Stimulated activated CD4-positive, alpha-beta T cell treated with anti-CD3 and anti-CD28 coated beads, Interleukin-12 subunit alpha, Interleukin-12 subunit beta, amount 100 ng/mL, for 4 hours (primary cell): ENCODE measurements around the gene MBNL1.
A peak's percentile ranks its signal among the peaks of the same experiment; 100 is the strongest.

Experiments used
- DNase-seq: peaks from one replicate; pipeline ENCODE4 v3.0.0-alpha.2; 2020

Gene MBNL1

GRCh38 chr3:152268555-152269055, at the start of gene MBNL1:
Gene MBNL1 (plus strand): TSS chr3:152268929. CDS start chr3:152300194, 31,265 bp downstream.
- peak; percentile 72 for DNase-seq

- no peak for DNase-seq
Observed at GRCh38 chr3:152219216-152219615, 49.5 kb upstream of the MBNL1 start.

GRCh38 chr3:152219769-152220255, 48.9 kb upstream of the MBNL1 start:
- no peak for DNase-seq

GRCh38 chr3:152222327-152222726, 46.4 kb upstream of the MBNL1 start:
- DNase-seq = no peak

GRCh38 chr3:152225201-152225600, 43.5 kb upstream of the MBNL1 start:
- DNase-seq = no peak

GRCh38 chr3:152226176-152226575, 42.6 kb upstream of the MBNL1 start:
- DNase-seq = no peak

- DNase-seq = no peak
Observed at GRCh38 chr3:152227027-152227426, 41.7 kb upstream of the MBNL1 start.

- DNase-seq = no peak
Observed at GRCh38 chr3:152229692-152230091, 39.0 kb upstream of the MBNL1 start.

GRCh38 chr3:152230370-152230769, 38.4 kb upstream of the MBNL1 start:
- DNase-seq = no peak

GRCh38 chr3:152232001-152232400, 36.7 kb upstream of the MBNL1 start:
- DNase-seq = no peak

- no peak for DNase-seq
Observed at GRCh38 chr3:152232679-152233078, 36.0 kb upstream of the MBNL1 start.

GRCh38 chr3:152234657-152235375, 33.9 kb upstream of the MBNL1 start:
- DNase-seq = no peak

GRCh38 chr3:152235709-152236298, 32.9 kb upstream of the MBNL1 start:
- DNase-seq = no peak

GRCh38 chr3:152236716-152237115, 32.0 kb upstream of the MBNL1 start:
- DNase-seq = no peak

- DNase-seq = no peak
Observed at GRCh38 chr3:152241142-152242017, 27.3 kb upstream of the MBNL1 start.

GRCh38 chr3:152243301-152243711, 25.4 kb upstream of the MBNL1 start:
- no peak for DNase-seq

GRCh38 chr3:152243721-152244516, 24.8 kb upstream of the MBNL1 start:
- DNase-seq = no peak

- DNase-seq = no peak
Observed at GRCh38 chr3:152244517-152244888, 24.2 kb upstream of the MBNL1 start.

GRCh38 chr3:152245498-152246170, 23.1 kb upstream of the MBNL1 start:
- no peak for DNase-seq

- no peak for DNase-seq
Observed at GRCh38 chr3:152251916-152252315, 16.8 kb upstream of the MBNL1 start.

- DNase-seq = no peak
Observed at GRCh38 chr3:152252755-152253154, 16.0 kb upstream of the MBNL1 start.

- DNase-seq = no peak
Observed at GRCh38 chr3:152253514-152253913, 15.2 kb upstream of the MBNL1 start.
